Measurements from ENCODE around the gene CFAP126.

GRCh38 chr1:161335796-161336195 is 31.9 kb downstream of the CFAP126 start:
- no peak for TF ChIP-seq POLR2A (IDR thresholded peaks at IDR 0.05)
- TF ChIP-seq, protein P1, sequence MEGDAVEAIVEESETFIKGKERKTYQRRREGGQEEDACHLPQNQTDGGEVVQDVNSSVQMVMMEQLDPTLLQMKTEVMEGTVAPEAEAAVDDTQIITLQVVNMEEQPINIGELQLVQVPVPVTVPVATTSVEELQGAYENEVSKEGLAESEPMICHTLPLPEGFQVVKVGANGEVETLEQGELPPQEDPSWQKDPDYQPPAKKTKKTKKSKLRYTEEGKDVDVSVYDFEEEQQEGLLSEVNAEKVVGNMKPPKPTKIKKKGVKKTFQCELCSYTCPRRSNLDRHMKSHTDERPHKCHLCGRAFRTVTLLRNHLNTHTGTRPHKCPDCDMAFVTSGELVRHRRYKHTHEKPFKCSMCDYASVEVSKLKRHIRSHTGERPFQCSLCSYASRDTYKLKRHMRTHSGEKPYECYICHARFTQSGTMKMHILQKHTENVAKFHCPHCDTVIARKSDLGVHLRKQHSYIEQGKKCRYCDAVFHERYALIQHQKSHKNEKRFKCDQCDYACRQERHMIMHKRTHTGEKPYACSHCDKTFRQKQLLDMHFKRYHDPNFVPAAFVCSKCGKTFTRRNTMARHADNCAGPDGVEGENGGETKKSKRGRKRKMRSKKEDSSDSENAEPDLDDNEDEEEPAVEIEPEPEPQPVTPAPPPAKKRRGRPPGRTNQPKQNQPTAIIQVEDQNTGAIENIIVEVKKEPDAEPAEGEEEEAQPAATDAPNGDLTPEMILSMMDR (IDR thresholded peaks at IDR 0.05), result no peak
- TF ChIP-seq EP300 (IDR thresholded peaks at IDR 0.05), result no peak

Measured in tibial nerve (tissue), 4 donors.